H1 (cell line): Measurements from ENCODE around the gene FMNL2.

ENCODE experiments used
- CHD2 ChIP-seq: IDR thresholded peaks from 2 replicates; pipeline ENCODE4 v1.6.1; 2012; ENCODE audit warnings: low read length, improper control_type of control experiment
- EZH2 ChIP-seq: fragments of 200-600 bp; sonication (generic); IDR thresholded peaks from 2 replicates; pipeline ENCODE4 v1.7.1; 2012; ENCODE audit warnings: low read depth, mild to moderate bottlenecking, moderate library complexity, low read length, inconsistent platforms; ENCODE audit not compliant: severe bottlenecking
- FOSL1 ChIP-seq: IDR thresholded peaks from 2 replicates; pipeline ENCODE4 v1.6.1; 2011; ENCODE audit warnings: mild to moderate bottlenecking, low read depth, low read length, moderate library complexity; ENCODE audit not compliant: insufficient read depth
- MAX ChIP-seq: IDR thresholded peaks from 2 replicates; pipeline ENCODE4 v1.6.1; 2012; ENCODE audit warnings: inconsistent platforms
- POLR2AphosphoS5 ChIP-seq: IDR thresholded peaks from 2 replicates; pipeline ENCODE4 v1.6.1; 2011; ENCODE audit warnings: low read depth, low read length
- RFX5 ChIP-seq: IDR thresholded peaks from 2 replicates; pipeline ENCODE4 v1.6.1; 2011; ENCODE audit warnings: low read depth, low read length, improper control_type of control experiment, borderline replicate concordance
- SIRT6 ChIP-seq: IDR thresholded peaks from one replicate; pipeline ENCODE4 v1.7.1; 2012; ENCODE audit warnings: low read length, inconsistent platforms
- TEAD4 ChIP-seq: IDR thresholded peaks from 2 replicates; pipeline ENCODE4 v1.6.1; 2012; ENCODE audit warnings: low read depth, low read length, inconsistent platforms, mixed read lengths

DNA sequence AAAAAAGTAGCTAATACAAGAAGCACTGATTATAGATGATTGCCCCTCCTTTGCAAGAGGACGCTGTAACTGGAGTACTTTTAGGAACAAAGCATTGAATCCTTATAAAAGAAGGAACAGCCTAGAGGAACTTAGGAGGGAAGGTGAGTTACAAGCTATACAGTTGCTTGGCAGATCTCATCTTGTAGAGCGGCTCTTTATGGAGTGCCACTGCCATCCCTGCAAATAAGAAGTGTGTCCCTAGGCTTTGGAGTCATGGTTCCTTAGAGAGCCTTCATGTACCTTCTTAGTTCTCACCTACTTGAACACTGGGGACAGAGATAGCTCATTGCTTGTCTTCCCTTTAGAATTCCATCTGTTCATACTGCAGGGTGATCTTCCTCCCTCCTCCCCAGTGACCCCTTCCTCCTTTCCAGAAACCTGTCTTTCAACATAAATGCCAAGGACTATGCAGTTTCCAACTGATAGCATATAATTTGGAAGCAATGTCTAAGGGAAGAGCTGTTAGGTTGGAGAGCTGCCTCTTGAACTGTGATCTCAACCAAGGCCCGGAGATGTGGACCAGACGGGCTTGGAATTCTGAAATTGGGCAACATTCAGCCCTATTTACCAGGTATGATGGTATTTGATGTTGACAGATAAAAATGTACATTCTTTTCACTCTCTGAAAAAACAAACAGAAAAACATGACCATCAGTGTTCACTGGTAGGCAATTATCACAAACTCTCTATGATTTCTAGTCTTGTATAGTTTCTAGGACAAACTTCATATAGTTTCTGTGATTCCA lies 7.5 kb downstream of the FMNL2 start:
- TF ChIP-seq RFX5 (no peak), MAX (no peak), EZH2 (no peak), CHD2 (no peak), TEAD4 (no peak), POLR2AphosphoS5 (no peak), SIRT6 (no peak), FOSL1 (no peak)
